ENCODE results near the gene CNIH2.
A peak's percentile ranks its signal among the peaks of the same experiment; 100 is the strongest.
"Not testable (repeated sequence)": the region's sequence is repeated elsewhere in the genome, so short reads cannot be mapped to it uniquely, and the experiment has no call there.

The CNIH2 gene

DNA sequence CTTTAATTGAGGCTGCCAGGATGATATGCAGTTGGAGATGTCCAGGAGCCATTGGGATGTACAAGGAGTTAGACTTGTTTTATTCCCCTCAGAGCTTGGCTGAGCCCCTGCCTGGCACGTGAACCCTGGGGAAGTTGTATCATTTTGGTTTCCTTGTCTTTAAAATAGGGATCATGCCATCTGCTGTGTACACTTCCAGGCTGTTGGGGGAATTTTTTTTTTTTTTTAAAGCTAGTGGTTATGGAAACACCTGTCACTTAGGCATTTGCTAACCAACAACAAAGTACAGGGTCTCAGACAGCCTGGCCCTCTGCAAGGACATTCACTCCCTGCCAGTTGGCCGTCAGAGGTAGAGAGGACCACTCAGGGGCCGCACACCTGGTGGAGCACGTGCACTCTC lies 18.0 kb upstream of the CNIH2 start:
- DNase-seq, result no peak

DNA sequence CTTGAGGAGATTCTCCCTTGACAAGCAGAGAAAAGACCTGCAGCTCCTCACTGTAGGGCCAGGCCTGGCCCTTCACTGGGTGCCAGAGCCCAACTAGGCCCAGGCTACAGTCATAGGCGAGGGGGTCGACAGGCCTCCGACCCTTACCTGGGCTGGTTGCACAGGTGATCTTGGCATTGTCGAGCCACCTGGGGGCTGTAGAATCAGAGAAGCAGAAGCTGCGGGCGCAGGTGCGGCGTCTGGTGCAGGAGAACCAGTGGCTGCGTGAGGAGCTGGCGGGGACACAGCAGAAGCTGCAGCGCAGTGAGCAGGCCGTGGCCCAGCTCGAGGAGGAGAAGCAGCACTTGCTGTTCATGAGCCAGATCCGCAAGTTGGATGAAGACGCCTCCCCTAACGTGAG lies 16.4 kb upstream of the CNIH2 start:
- no peak for DNase-seq

GRCh38 chr11:66262191-66262590 lies 15.8 kb upstream of the CNIH2 start:
- no peak for DNase-seq

DNA sequence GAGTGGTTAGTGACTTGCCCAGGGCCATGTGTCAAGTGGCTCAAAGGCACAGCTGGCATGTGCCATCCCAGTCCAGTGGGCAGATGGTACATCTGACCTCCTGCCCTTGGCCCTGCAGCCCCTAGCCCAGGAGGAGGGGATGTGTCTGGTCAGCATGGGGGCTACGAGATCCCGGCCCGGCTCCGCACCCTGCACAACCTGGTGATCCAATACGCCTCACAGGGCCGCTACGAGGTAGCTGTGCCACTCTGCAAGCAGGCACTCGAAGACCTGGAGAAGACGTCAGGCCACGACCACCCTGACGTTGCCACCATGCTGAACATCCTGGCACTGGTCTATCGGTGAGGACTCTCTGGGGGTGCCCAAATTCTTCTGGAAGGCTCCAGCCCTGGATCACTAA lies 15.3 kb upstream of the CNIH2 start:
- DNase-seq, result no peak

GRCh38 chr11:66263231-66263630 lies 14.7 kb upstream of the CNIH2 start:
- DNase-seq, result no peak

GRCh38 chr11:66263785-66264184 lies 14.2 kb upstream of the CNIH2 start:
- no peak for DNase-seq

- no peak for DNase-seq
Measured at GRCh38 chr11:66264383-66264782, 13.6 kb upstream of the CNIH2 start.

- peak in 1 of 2 experiments; percentile 3 for DNase-seq
Measured at GRCh38 chr11:66264914-66265313, 13.1 kb upstream of the CNIH2 start.

DNA sequence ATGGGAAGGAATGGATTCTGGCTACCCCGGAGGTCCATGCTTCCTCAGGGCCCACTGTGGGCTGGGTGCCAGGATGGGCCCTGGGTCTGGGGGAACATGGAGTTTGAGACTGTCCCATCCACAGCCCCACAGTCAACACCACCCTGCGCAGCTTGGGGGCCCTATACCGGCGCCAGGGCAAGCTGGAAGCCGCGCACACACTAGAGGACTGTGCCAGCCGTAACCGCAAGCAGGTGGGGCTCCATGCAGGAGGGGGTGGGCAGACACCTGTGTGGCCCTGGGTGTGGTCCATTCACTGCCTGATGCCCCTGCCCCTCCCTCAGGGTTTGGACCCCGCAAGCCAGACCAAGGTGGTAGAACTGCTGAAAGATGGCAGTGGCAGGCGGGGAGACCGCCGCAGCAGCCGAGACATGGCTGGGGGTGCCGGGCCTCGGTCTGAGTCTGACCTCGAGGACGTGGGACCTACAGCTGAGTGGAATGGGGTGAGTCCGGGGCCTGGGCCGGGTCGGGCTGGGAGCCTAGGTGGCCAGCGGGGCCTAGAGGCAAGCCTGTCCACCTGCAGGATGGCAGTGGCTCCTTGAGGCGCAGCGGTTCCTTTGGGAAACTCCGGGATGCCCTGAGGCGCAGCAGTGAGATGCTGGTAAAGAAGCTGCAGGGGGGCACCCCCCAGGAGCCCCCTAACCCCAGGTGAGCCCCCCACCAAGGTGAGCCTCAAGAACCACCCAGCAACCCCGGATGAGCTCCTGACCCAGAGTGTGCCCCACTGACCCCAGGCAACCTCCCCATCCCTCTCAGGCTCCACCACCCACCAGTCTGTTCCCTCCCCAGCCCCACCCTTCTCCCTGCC lies 12.2 kb upstream of the CNIH2 start:
- no peak for DNase-seq

DNA sequence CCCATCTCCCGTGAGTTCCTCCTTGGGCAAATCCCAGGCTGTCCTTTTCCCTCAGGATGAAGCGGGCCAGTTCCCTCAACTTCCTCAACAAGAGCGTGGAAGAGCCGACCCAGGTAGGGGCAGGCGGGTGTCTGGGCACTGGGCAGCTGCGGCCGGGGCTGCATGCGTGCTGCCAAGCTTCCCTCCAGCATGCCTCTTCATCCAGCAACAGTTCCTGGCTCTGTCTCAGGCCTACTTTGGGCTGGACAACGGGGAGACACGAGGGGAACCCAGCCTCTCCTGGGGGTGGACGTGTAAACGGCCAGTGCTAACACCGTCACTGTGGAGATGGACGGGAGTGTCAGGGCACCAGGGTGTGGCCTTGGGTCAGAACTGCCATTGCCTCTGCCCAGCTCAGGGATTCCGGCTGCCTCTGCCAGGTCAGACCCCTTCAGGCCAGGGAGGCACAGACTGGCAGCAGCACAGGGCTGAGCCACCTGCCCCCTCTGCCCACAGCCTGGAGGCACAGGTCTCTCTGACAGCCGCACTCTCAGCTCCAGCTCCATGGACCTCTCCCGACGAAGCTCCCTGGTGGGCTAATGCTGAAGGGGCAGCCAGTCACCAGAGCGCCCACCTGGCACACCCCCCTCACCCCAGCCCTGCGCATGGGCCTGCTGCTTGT lies 11.5 kb upstream of the CNIH2 start:
- DNase-seq, result no peak

DNA sequence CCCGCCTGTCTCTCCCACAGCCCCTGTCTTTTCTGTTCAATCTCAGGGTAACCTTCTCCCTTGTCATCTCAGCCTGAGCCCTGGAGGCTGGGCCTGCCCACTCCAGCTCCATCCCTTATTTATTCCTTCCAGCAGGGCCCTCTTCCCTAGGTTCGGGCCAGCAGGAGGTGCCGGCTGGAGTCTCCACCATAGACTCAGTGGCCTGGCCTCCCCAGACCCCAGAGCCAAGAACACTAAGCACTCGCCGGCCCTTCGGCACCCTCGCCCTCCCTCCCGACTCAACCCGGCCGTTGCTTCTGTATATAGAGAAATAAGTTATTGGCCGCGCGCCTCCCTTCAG lies 11.0 kb upstream of the CNIH2 start:
- DNase-seq, result no peak

GRCh38 chr11:66267379-66268243 lies 10.4 kb upstream of the CNIH2 start:
- DNase-seq, result peak; percentile 65 to 79

DNA sequence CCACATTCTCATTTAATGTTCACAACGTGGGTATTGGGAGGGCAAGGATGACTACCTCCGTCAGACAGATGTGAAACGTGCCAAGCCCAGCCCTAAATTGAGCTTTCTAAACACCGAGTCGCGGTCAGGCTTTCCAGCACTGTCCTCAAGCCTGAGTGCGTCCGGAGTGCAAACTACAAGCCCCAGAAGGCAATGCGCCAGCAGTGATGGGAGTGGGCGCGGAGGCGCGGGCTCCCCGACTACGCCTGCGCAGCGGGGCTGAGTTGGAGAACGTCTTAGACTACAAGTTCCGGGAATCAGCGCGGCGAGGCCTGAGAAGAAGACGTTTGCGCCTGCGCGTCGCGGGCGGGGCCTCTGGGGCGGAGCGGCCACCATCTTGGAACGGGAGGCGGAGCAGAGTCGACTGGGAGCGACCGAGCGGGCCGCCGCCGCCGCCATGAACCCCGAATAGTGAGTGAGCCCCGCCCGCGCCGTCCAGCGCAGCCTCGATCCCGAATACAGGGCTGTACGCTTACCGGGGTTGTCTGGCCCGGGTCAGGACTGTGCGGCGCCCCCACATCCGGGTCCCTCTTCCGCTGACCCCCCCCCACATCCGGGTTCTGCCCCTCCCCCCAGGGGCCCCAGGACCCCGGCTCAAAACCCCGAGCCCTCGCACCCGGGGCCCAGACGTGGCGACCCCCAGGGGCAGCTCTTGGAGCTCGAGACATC lies 9.6 kb upstream of the CNIH2 start, which contains the start of gene RAB1B:
TSS of gene RAB1B (plus strand) at position 396 of the 708 bp plus-strand sequence. CDS start at position 437, 41 bp downstream.
- peak; percentile 99 for DNase-seq

DNA sequence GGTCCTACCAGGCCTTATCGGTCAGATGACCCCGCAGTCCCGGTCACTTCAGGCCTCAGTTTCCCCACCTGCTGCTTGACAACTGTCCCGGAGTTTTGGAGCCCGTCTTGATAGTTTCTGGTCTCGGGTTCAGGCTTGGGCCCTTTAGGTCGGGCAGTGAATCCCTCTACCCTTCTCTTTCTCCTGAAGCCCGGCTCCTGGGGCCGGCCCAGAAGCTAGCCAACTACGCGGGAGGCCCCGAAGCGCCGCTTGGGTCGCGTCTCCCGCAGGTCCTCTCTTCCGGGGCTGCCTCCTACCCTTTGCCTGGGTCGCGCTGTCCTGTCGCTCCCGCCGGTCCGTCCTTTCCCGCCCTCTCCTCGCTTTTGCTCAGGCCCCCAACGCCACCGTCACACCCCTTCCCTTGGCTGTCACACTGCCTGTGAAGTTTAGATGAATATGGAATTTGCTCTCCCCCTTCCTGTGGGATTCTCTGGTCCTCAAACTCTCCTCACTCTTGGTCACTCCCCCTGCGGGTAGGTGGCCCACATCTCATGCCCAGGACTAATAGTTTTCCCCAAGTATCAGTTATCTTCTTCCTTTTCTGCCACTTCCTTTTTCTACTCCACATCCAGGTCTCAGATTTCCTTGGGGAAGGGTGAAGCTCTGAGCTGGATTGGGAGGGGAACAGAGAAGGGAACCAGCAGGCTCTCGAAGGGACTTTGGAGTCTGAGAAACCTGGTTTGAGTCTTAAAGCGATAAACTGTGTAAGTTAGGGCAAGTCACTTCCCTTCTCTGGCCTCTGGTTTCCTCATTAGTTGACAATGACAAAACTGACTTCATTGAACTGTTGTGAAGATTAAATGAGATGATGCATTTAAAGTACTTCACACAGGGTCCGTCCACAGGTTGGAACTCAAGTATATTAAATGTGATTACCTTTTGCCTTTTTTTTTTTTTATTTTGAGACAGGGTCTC lies 8.7 kb upstream of the CNIH2 start:
- no peak for DNase-seq

DNA sequence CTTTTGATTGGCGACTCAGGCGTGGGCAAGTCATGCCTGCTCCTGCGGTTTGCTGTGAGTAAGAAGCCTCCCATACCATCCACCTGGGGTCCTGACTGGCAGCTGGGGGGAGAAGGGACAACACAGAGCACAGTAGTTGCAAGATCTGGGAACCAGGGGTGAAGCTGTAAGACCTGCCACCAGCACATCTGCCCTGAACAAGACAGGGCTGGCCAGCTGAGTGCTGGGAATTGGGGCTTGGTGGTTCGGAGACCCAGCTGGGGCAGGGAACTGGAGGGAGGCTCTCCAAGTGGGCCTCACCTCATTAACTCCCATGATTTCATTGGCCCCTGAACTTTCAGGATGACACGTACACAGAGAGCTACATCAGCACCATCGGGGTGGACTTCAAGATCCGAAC lies 6.2 kb upstream of the CNIH2 start:
- no peak for DNase-seq

GRCh38 chr11:66272596-66272995 lies 5.4 kb upstream of the CNIH2 start:
- DNase-seq, result no peak

DNA sequence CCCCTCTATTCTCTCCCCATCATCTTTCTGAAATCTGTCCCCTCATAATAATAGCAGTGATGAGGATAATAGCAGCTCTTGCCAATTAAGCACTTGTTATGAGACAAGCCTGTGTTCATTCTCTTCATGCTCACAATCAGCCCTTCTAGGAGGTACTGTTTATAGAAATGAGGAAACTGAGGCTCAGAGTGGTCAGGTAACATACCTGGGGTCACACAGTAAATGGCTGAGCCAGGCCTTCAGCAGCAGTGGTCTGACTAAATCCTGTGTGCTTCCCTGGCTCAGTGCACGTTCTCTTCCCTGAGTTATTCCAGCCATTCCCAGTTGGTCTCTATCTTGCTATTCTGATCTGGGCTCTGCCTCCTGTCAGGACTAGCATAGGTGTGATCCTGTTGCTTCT lies 3.8 kb upstream of the CNIH2 start:
- DNase-seq, result no peak

DNA sequence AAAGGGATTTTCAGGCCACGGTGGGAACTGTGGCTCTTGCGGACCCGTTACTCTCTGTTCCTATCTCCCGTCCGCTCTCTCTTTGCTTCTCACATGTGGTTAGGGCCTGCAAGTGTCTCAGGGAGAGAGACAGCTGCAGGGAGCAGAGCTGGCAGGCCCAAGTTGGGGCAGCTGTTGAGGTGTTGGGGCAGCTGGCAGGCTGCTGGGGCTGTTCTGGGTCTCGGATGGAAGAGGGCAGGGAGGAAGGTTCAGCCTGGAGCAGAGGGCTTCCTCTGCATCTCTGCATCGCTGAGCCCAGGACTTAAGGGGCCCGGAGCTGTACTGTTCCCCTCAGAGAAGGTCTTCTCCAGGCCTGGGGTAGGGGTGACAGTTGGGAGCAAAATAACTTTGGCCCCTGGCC lies 2.6 kb upstream of the CNIH2 start:
- no peak for DNase-seq

DNA sequence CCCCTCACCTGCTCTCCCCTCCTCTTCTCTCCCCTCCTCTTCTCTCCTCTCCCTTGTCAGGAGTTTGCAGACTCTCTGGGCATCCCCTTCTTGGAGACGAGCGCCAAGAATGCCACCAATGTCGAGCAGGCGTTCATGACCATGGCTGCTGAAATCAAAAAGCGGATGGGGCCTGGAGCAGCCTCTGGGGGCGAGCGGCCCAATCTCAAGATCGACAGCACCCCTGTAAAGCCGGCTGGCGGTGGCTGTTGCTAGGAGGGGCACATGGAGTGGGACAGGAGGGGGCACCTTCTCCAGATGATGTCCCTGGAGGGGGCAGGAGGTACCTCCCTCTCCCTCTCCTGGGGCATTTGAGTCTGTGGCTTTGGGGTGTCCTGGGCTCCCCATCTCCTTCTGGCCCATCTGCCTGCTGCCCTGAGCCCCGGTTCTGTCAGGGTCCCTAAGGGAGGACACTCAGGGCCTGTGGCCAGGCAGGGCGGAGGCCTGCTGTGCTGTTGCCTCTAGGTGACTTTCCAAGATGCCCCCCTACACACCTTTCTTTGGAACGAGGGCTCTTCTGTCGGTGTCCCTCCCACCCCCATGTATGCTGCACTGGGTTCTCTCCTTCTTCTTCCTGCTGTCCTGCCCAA lies 1.9 kb upstream of the CNIH2 start:
- DNase-seq, result no peak

GRCh38 chr11:66276619-66277018 lies 1.4 kb upstream of the CNIH2 start:
- DNase-seq, result not testable (repeated sequence)

GRCh38 chr11:66277064-66277463 lies 911 bp upstream of the CNIH2 start:
- DNase-seq, result not testable (repeated sequence)

All from NCI-H2081 (cell line).